CD14-positive monocyte (primary cell): ENCODE measurements around the gene SFXN4. TPM values are rescaled to one million over a fixed set of nuclear protein-coding genes. Genes with fewer than 3 reads are reported as not detected.

Experiments used
- DNase-seq, 3 donors: peaks; one replicate each; pipeline ENCODE4 v3.0.0-alpha.2; 2011 to 2022
- H2AFZ ChIP-seq: 2 replicates; pipeline ENCODE4 v1.6.0; 2012; ENCODE audit warnings: mild to moderate bottlenecking, low read depth, low read length, inconsistent platforms; ENCODE audit not compliant: insufficient read depth, poor library complexity, severe bottlenecking
- H3K27ac ChIP-seq, 2 donors: 1 replicate in 1 of 2; 2 replicates in 1 of 2; pipeline ENCODE4 v1.5.1; 2012 to 2013; ENCODE audit warnings: low read length in 2 of 2, control low read depth in 1 of 2, inconsistent platforms in 1 of 2, low read depth in 1 of 2, mild to moderate bottlenecking in 1 of 2
- H3K27me3 ChIP-seq, 2 donors: one replicate each; pipeline versions ENCODE4 v1.6.0 to v1.6.1; 2011 to 2013; ENCODE audit warnings: low read length in 2 of 2; ENCODE audit not compliant: control insufficient read depth in 2 of 2, insufficient read depth in 2 of 2
- H3K36me3 ChIP-seq, 2 donors: replicated peaks in 1 of 2; 1 replicate in 1 of 2; 2 replicates in 1 of 2; pipeline versions ENCODE4 v1.5.1 to v1.6.1; 2012 to 2013; ENCODE audit warnings: low read length in 2 of 2, control low read depth in 1 of 2, inconsistent platforms in 1 of 2, mild to moderate bottlenecking in 1 of 2; ENCODE audit not compliant: insufficient read depth in 2 of 2, control insufficient read depth in 1 of 2
- H3K4me1 ChIP-seq, 2 donors: 1 replicate in 1 of 2; 2 replicates in 1 of 2; pipeline versions ENCODE4 v1.5.1 to v1.6.1; 2012 to 2013; ENCODE audit warnings: low read length in 2 of 2, control low read depth in 1 of 2, inconsistent platforms in 1 of 2, mild to moderate bottlenecking in 1 of 2, moderate library complexity in 1 of 2; ENCODE audit not compliant: insufficient read depth in 2 of 2, control insufficient read depth in 1 of 2
- H3K4me2 ChIP-seq: replicated peaks from 2 replicates; pipeline ENCODE3; 2012; ENCODE audit warnings: low read length, moderate library complexity, mild to moderate bottlenecking; ENCODE audit not compliant: poor library complexity, severe bottlenecking; ENCODE audit errors: extremely low read depth
- H3K4me3 ChIP-seq, 3 experiments: fragments of 200-600 bp in 1 of 3; sonication (generic) in 1 of 3; replicated peaks in 1 of 3; 1 replicate in 2 of 3; 2 replicates in 1 of 3; pipeline ENCODE4 v1.5.1; 2011 to 2013; ENCODE audit warnings: low read length in 3 of 3, mild to moderate bottlenecking in 3 of 3, control low read depth in 2 of 3, low read depth in 2 of 3, inconsistent platforms in 1 of 3, moderate library complexity in 1 of 3
- H3K79me2 ChIP-seq: 2 replicates; pipeline ENCODE4 v1.6.0; 2012; ENCODE audit warnings: mild to moderate bottlenecking, control low read depth, inconsistent platforms, low read length, moderate library complexity; ENCODE audit not compliant: insufficient read depth
- H3K9ac ChIP-seq: 2 replicates; pipeline ENCODE4 v1.6.0; 2017; ENCODE audit warnings: low read length, mild to moderate bottlenecking; ENCODE audit not compliant: insufficient read depth, poor library complexity, severe bottlenecking
- H3K9me3 ChIP-seq, 2 donors: replicated peaks in 1 of 2; 1 replicate in 1 of 2; 2 replicates in 1 of 2; pipeline versions ENCODE4 v1.5.1 to v1.6.1; 2012 to 2013; ENCODE audit warnings: low read length in 2 of 2, control low read depth in 1 of 2; ENCODE audit not compliant: control insufficient read depth in 1 of 2, insufficient read depth in 1 of 2
- H4K20me1 ChIP-seq: 2 replicates; pipeline ENCODE4 v1.6.0; 2012; ENCODE audit warnings: mild to moderate bottlenecking, low read length, control low read depth, moderate library complexity; ENCODE audit not compliant: insufficient read depth
- H3K27ac Mint-ChIP-seq, 7 donors: one replicate each; pipeline ENCODE4 v1.8.0; 2020; ENCODE audit warnings: mild to moderate bottlenecking in 7 of 7, mixed read lengths in 7 of 7, moderate library complexity in 6 of 7, inconsistent platforms in 2 of 7
- H3K27me3 Mint-ChIP-seq, 3 donors: one replicate each; pipeline ENCODE4 v1.8.0; 2021 to 2022; ENCODE audit warnings: low read depth in 3 of 3, mild to moderate bottlenecking in 3 of 3, mixed read lengths in 3 of 3, moderate library complexity in 3 of 3, inconsistent platforms in 1 of 3
- H3K36me3 Mint-ChIP-seq, 2 donors: one replicate each; pipeline ENCODE4 v1.8.0; 2020; ENCODE audit warnings: mixed read lengths in 2 of 2, inconsistent platforms in 1 of 2, mild to moderate bottlenecking in 1 of 2
- H3K4me1 Mint-ChIP-seq: one replicate; pipeline ENCODE4 v1.8.0; 2020; ENCODE audit warnings: mild to moderate bottlenecking, mixed read lengths
- H3K4me3 Mint-ChIP-seq, 2 donors: one replicate each; pipeline ENCODE4 v1.8.0; 2020; ENCODE audit warnings: mild to moderate bottlenecking in 2 of 2, mixed read lengths in 2 of 2, moderate library complexity in 1 of 2
- H3K9me3 Mint-ChIP-seq, 7 donors: one replicate each; pipeline ENCODE4 v1.8.0; 2020 to 2022; ENCODE audit warnings: mixed read lengths in 7 of 7, mild to moderate bottlenecking in 6 of 7, moderate library complexity in 6 of 7, inconsistent platforms in 2 of 7
- CTCF ChIP-seq: fragments of 200-600 bp; IDR thresholded peaks from one replicate; pipeline ENCODE4 v1.8.0; 2022; ENCODE audit warnings: antibody characterized with exemption, mild to moderate bottlenecking
- WGBS: methylation state at CpG from one replicate; pipeline ENCODE4 v1.1.5; 2013; ENCODE audit warnings: missing lambda C conversion rate; ENCODE audit not compliant: insufficient coverage; 5-methylcytosine and 5-hydroxymethylcytosine counted together
- intact Hi-C, 2 donors: fragments of 100-400 bp; cut with micrococcal nuclease; formaldehyde crosslinking; loops; one replicate each; pipeline versions ENCODE4 v1.15.0 to v1.15.1; 2023
- polyA plus RNA-seq, 3 donors: library from polyadenylated mRNA; depleted of rRNA in 1 of 3; unstranded in 2 of 3; stranded (reverse) in 1 of 3; fragments of 300-500 nt in 2 of 3; fragments of >200 nt in 1 of 3; fragmentation: Illumina TruSeq in 2 of 3; gene quantifications; 1 replicate in 2 of 3; 2 replicates in 1 of 3; pipeline ENCODE4 v1.2.3, GENCODE V29; 2012 to 2021

The SFXN4 gene
- polyA plus RNA-seq, 3 donors = 8.3 to 20.4 (median 18.3) TPM

- H3K27ac ChIP-seq = peak overlapping the region; percentile 91 to 94
- peaks cover 0 to 3% of the 10 kb centered on the region in 2 donors for H3K9me3 ChIP-seq
- no peaks in the 10 kb centered on the region for H4K20me1 ChIP-seq
- no peaks in the 10 kb centered on the region for H3K27me3 ChIP-seq
- no peak overlapping the region for H3K9ac ChIP-seq
- H3K36me3 ChIP-seq = peaks cover 31 to 33% of the 10 kb centered on the region in 2 donors
- peak; percentile 42 to 82 (median 43) for DNase-seq
- peaks cover 0 to 7% (median 4%) of the 10 kb centered on the region in 7 donors for H3K9me3 Mint-ChIP-seq
- no peak overlapping the region for H2AFZ ChIP-seq
- peak overlapping the region; percentile 93 to 99 (median 95) for H3K27ac Mint-ChIP-seq
- intact Hi-C loops = loop anchor here (5.0 to 10.0 kb wide), 3 partner anchors 33 to 57 kb away; partner anchors contain the start of genes EIF3A (in 1 of the 2) and SFXN4 (in 1 of the 2)
- no peak overlapping the region for H3K4me3 Mint-ChIP-seq
- H3K4me1 Mint-ChIP-seq = peaks cover 79% of the 10 kb centered on the region
- peaks cover 0 to 2% (median 0%) of the 10 kb centered on the region in 3 donors for H3K27me3 Mint-ChIP-seq
- no peak for TF ChIP-seq CTCF
- peak overlapping the region in 1 of 3 experiments; percentile 72 for H3K4me3 ChIP-seq
- H3K4me1 ChIP-seq = peaks cover 85 to 89% of the 10 kb centered on the region in 2 donors
- no CpG with 5 or more reads among the region's 8 CpGs for WGBS
- H3K4me2 ChIP-seq = peak overlapping the region; percentile 70
- peaks cover 46% of the 10 kb centered on the region for H3K79me2 ChIP-seq
- H3K36me3 Mint-ChIP-seq = peaks cover 44 to 55% of the 10 kb centered on the region in 2 donors
Observed at GRCh38 chr10:119133949-119134348, 31.6 kb downstream of the SFXN4 start.

DNA sequence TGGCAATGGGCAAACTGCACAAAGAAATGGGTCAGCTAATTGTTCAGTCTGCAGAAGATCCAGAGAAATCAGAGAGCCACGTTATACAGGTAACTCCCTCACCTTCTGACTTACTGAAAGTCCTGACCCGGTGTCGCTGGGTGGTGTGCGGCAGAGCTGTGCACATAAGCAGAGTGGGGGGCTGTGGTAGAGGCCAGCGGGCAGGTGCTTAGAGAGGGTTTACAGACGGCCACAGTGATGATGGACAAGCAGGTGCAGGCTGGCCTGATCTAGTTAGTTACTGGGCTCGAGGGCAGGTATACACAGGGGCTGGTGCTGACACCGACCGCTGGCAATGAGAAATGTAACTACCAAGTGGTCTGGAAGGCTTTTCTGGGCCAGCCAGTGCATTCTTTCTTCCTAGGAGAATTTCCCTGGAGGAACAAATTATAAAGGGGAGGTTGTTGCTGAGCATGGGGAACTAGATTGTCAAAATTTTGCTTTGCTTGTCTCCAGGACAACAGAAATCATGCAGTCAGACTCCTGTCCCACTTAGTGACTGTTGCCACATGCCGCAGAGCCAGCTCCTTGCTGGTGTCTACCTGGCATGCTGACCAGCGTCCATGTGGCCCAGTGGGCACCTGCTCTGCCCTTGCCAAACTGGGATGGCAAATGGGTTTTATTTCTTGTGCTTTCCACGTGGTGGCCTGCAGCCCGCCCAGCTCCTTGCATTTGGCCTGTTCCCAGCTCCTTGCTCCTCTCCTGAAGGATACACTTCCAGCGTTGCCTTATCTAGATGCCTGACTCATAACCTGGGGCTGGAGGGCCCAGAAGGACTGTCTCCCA lies 32.8 kb downstream of the SFXN4 start:
- peaks cover 47 to 60% of the 10 kb centered on the region in 2 donors for H3K36me3 Mint-ChIP-seq
- Histone ChIP-seq H3K4me3 (peak overlapping the region in 1 of 3 experiments; percentile 72), H3K27me3 (no peaks in the 10 kb centered on the region), H3K27ac (peak overlapping the region; percentile 91 to 94), H3K9me3 (peaks cover 0 to 3% of the 10 kb centered on the region in 2 donors), H3K36me3 (peaks cover 33 to 39% of the 10 kb centered on the region in 2 donors), H4K20me1 (no peaks in the 10 kb centered on the region), H3K79me2 (peaks cover 46% of the 10 kb centered on the region), H3K4me1 (peaks cover 78 to 81% of the 10 kb centered on the region in 2 donors), H2AFZ (no peak overlapping the region), H3K9ac (no peak overlapping the region), H3K4me2 (peak overlapping the region; percentile 70)
- peaks cover 0 to 10% (median 5%) of the 10 kb centered on the region in 7 donors for H3K9me3 Mint-ChIP-seq
- DNase-seq = peak in 2 of 3 donors; percentile 10 to 26
- peak overlapping the region in 1 of 2 donors; percentile 31 for H3K4me3 Mint-ChIP-seq
- peak overlapping the region; percentile 93 to 99 (median 95) for H3K27ac Mint-ChIP-seq
- 84% methylated on average over 13 of the region's 14 CpGs for WGBS
- peaks cover 0 to 2% (median 0%) of the 10 kb centered on the region in 3 donors for H3K27me3 Mint-ChIP-seq
- TF ChIP-seq CTCF = no peak
- intact Hi-C loops = loop anchor here (5.0 to 10.0 kb wide), 3 partner anchors 35 to 55 kb away; partner anchors contain the start of genes EIF3A (in 1 of the 2) and SFXN4 (in 1 of the 2)
- H3K4me1 Mint-ChIP-seq = peaks cover 74% of the 10 kb centered on the region
